GM19238 (cell line): ENCODE data around the gene INPPL1.

ENCODE experiments used
- DNase-seq: peaks from one replicate; pipeline ENCODE4 v3.0.0; 2011; ENCODE audit warnings: low spot score; ENCODE audit not compliant: insufficient read length

Gene INPPL1

GRCh38 chr11:72232260-72233055, 7.9 kb downstream of the INPPL1 start:
- DNase-seq, result no peak

DNA sequence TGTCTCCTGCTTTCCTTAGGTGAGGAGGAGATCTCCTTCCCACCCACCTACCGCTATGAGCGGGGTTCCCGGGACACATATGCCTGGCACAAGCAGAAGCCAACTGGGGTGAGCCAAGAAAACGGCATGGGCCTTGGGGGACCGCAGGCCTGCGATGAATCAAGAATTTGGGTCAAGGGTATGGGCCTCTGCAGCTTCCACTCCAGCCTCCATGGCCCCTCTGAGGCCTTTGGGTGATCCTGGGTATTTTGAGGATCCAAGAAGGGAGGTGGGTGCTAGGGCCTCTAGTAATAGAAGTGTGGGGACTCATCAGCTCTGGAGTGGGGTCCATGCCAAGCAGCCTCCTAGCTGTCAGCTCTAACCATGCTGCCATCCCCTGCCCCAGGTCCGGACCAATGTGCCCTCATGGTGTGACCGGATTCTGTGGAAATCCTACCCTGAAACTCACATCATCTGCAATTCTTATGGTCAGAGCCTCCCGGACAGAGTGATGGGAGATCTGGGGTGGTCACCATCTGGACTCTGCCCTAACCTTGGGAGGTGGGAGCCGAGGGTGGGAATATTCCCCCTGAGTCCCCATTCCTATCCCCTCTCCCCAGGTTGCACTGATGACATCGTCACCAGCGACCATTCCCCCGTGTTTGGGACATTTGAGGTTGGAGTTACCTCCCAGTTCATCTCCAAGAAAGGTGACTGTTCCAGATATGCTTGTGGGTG, 8.6 kb downstream of the INPPL1 start:
- DNase-seq, result no peak

DNA sequence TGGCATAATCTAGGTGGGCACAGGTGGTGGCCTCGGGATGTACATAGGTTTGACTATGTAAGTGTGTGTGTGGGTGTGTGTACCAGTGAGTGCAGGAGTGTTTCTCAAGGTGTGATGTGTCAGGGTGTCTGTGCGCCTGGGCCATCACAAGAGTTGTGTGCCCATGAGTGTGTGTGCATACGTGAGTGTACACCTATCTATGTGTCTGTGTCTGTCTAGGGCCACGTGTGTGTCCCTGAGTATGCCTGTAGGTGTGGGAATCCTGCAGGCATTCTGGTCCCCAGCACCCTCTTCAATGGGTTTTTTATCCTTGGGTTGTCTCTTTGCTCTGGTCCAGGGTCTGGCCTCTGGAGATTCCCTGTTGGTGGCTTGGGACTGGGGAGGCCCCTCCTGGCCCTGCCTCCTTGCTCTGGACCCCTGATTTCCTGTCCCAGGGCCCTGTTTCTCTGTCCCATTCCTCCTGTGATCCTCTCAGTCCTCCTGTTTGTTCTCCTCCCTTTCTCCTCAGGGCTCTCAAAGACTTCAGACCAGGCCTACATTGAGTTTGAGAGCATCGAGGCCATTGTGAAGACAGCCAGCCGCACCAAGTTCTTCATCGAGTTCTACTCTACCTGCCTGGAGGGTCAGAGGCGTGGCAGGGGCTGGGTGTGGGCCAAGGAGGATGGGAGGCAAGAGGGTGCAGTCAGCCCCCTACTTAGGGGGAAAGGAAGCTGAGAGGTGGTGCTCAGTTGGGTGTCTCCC, 9.4 kb downstream of the INPPL1 start:
- no peak for DNase-seq

- DNase-seq, result no peak
These were observed 9.9 kb downstream of the INPPL1 start for GRCh38 chr11:72234514-72234830.

- DNase-seq, result no peak
These were observed 10.4 kb downstream of the INPPL1 start for GRCh38 chr11:72234920-72235319.

DNA sequence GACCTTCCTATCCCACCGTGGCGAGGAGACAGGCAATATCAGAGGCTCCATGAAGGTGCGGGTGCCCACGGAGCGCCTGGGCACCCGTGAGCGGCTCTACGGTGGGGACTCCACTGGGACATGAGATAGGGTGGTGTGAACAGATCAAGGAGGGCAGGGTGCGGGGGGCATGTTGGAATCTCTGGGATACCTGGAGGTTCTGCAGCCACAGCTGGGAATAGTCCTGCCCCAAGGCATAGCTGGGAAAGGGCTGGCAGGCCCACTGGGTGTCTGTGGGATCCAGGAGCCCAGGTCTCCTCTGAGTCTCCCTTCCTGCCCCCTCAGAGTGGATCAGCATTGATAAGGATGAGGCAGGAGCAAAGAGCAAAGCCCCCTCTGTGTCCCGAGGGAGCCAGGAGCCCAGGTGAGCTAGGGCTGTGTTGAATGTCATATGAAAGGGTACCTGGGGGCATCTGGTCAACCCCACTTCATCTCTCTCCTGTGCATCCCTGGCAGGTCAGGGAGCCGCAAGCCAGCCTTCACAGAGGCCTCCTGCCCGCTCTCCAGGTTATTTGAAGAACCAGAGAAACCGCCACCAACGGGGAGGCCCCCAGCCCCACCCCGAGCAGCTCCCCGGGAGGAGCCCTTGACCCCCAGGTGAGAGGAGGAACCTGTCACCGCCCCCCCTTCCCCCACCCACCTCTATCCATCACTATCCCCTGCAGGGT, 10.9 kb downstream of the INPPL1 start:
- no peak for DNase-seq

DNA sequence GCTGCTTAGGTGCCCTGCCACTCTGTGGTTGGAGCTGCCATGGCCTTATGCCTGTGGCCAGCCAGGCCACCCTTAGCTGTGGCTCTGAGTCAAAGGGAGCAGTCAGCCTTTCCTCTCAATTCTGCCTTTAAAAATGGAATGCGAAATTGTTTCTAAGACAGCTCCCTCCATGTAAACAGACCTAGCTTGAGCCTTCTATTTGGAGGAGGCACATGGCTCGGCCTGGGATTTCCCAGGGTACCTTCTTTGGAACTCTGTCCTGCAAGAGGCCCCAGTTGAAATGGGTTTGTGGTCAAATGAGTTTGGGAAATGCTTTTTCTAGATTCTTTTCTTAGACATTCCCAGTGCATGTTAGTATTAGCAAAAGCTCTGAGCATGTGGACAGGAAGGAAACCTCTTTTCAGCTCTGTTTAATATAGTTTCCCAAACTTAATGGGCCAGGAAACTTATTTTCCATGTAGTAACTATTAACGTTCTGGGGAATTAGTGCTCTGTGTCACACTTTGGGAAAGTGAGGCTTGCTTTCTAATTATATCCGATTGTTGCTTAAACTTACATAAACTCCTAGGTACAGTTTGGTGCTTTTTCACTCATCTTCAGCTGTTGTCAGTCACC, 11.6 kb downstream of the INPPL1 start:
- no peak for DNase-seq

GRCh38 chr11:72236774-72237111, 12.2 kb downstream of the INPPL1 start:
- no peak for DNase-seq

- DNase-seq, result no peak
These were observed 12.8 kb downstream of the INPPL1 start for GRCh38 chr11:72237112-72237931.

GRCh38 chr11:72238040-72238450, 13.5 kb downstream of the INPPL1 start:
- DNase-seq, result peak; percentile 79

GRCh38 chr11:72238492-72239312, 14.1 kb downstream of the INPPL1 start:
- no peak for DNase-seq

- DNase-seq, result no peak
These were observed 14.8 kb downstream of the INPPL1 start for GRCh38 chr11:72239313-72239848.

DNA sequence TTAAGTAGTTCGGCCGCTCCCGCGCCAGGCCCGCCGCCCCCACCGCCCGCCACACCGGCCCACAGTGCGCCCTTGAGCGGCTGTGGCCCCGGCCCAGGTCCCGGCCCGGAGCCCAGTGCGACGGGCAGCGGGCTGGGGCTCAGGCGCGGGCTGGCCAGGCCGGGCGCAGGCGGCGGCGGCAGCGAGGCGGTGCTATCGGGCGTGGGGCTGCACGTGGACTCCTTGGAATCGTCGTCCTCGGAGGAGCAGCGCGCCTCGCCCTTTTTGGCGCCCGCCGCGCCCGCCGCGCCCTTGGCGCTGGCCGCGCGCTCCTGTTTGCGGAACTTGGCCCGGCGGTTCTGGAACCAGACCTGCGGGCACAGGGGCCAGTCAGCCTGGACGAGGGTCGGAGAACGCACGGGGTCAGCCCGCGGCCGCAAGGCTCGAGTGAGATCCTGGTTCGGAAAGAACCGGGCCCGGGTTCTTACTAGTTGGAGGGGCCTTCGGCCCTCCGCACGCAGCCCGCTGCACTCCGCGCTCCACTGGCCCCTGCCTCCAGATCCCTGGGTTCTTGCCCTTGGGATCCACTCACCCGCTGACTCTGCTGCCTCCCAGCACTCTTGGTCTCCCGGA, 15.4 kb downstream of the INPPL1 start:
- DNase-seq, result no peak

- DNase-seq, result no peak
These were observed 16.1 kb downstream of the INPPL1 start for GRCh38 chr11:72240461-72241290.

DNA sequence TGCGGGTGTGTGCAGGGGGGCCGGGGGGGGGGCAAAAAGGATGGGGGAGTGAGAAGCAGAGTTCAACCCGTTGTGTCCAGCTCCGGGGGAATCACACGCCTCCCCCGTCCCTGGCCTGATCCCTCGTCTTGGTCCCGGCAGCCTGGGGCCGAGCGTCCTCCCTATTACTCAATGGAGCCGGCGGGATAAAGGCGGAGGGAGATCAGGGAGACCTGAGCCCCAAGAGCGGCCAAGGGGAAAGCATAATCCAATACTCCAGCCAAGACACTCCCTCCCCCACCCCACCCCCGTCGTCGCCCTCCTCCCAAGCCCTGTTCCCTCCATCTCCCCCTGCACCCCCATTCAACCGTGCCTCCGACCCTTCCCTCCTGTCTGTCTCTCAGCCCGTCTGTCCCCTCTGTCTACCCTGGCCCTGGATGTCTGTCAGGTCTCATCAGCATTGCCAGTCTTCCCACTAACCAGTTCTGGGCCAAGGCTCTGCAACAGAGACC, 16.8 kb downstream of the INPPL1 start:
- DNase-seq, result no peak

DNA sequence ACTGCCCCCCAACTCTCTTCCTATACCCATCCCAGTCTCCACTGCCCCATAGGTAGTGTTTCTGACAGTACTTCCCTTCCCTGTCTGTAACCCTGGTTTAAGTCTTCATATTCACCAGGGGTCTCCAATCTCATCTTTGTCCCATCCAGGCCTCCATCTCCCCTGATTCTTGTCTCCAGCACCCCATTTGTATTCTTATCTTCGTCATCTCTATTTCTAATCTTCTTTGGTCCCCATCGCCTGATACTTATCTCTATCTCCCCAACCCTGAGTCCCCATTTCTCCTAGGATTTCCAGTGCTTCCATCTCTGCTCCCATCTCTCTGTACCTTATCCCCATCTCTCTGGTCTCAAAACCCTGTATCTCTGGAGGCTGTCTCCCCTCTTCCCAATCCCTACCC, 17.6 kb downstream of the INPPL1 start:
- no peak for DNase-seq

DNA sequence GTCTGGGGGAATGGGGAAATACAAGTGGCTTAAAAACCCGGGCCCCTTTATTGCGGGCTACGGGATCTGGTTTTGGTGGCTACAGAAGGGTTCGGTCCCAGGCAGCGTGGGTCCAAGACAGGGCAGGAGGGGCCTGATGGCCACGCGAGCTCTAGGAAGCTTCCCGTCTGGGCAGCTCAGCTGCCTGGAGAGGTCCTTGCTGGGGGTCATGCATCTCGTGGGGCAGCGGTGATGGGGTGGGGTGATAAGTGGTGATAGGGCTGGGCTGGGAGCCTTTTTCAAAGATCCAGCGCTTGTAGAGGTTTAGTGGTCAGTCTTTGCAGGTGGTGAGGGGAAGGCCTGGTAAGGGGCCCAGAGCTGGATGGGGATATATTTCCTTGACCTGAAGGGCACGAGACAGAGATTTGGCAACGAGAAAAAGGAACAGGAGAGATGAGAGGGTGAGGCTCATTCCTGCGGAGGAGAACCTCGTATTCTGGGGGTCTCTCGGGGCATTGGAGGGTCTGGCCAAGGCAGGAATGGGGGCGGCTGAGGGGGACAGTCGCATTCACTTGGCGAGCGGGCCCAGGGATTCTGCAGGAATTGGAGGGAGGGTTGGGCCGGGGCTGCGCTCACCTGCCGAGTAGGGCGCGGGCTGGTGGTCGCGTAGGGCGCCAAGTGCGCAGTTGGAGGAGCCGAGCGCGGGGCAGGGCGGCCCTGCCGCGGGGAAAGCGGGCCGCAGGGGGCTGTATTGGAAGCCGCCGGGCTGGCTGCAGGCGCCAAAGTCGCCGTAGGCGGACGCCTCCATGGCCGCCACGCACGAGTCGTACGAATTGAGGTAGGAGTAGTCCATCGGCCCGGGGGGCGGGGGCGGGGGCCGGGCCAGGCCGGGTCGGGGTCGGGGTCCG, 18.8 kb downstream of the INPPL1 start:
- no peak for DNase-seq
